PC-3 (cell line): ENCODE data around the gene STX8. TPM values are rescaled to one million over a fixed set of nuclear protein-coding genes. Genes with fewer than 3 reads are reported as not detected.

Source experiments
- ATAC-seq: fragments of 200-7000 bp; cut with Tn5 transposase; 2 replicates; pipeline ENCODE4 v1.9.1; 2020; ENCODE audit warnings: mild to moderate bottlenecking, moderate library complexity
- BruUV-seq: library from RNA; stranded (reverse); fragments of 400-500 nt; replicated peaks from 2 replicates; lab custom pipeline; 2021; lab: Mats Ljungman, UMichigan
- CTCF ChIA-PET: fragments of 300-600 bp; sonication (Branson Sonifier 250); formaldehyde crosslinking; loops from one replicate; lab custom pipeline; 2022; ENCODE audit warnings: antibody characterized with exemption; lab: Charles Lee
- POLR2A ChIA-PET: fragments of 300-600 bp; sonication (Branson Sonifier 250); formaldehyde crosslinking; loops from one replicate; lab custom pipeline; 2022; ENCODE audit warnings: antibody characterized with exemption; ENCODE audit not compliant: unreplicated experiment; lab: Charles Lee
- DNase-seq: peaks from one replicate; pipeline ENCODE4 v3.0.0-alpha.2; 2015
- H2AFZ ChIP-seq: fragments of 300-600 bp; sonication (generic); 2 replicates; pipeline ENCODE4 v1.6.0; 2016; ENCODE audit warnings: antibody characterized with exemption, low read length
- H3F3A ChIP-seq: fragments of 300-600 bp; sonication (generic); one replicate; pipeline ENCODE4 v1.6.0; 2017; ENCODE audit warnings: antibody characterized with exemption, low read length, control low read depth, mild to moderate bottlenecking; ENCODE audit not compliant: unreplicated experiment
- H3K27ac ChIP-seq: fragments of 300-600 bp; sonication (generic); 2 replicates; pipeline ENCODE4 v1.5.1; 2016; ENCODE audit warnings: mild to moderate bottlenecking, low read length
- H3K27me3 ChIP-seq: fragments of 300-600 bp; sonication (generic); 2 replicates; pipeline ENCODE4 v1.6.1; 2016; ENCODE audit warnings: low read length, mixed read lengths
- H3K36me3 ChIP-seq: fragments of 300-600 bp; sonication (generic); 2 replicates; pipeline ENCODE4 v1.6.1; 2016; ENCODE audit warnings: low read depth, mixed run types, low read length, mixed read lengths
- H3K4me1 ChIP-seq: fragments of 300-600 bp; sonication (generic); 2 replicates; pipeline ENCODE4 v1.5.1; 2016; ENCODE audit warnings: low read length; ENCODE audit not compliant: insufficient read depth
- H3K4me2 ChIP-seq: fragments of 300-600 bp; sonication (generic); 2 replicates; pipeline ENCODE4 v1.6.0; 2016; ENCODE audit warnings: low read length
- H3K4me3 ChIP-seq: fragments of 300-600 bp; sonication (generic); 2 replicates; pipeline ENCODE4 v1.5.1; 2016; ENCODE audit warnings: mild to moderate bottlenecking, low read length, mixed read lengths
- H3K79me2 ChIP-seq: fragments of 300-600 bp; sonication (generic); 2 replicates; pipeline ENCODE4 v1.6.1; 2017; ENCODE audit warnings: low read length, mixed read lengths
- H3K9ac ChIP-seq: fragments of 300-600 bp; sonication (generic); 2 replicates; pipeline ENCODE4 v1.6.0; 2016; ENCODE audit warnings: mild to moderate bottlenecking, low read length
- H3K9me2 ChIP-seq: fragments of 300-600 bp; sonication (generic); replicated peaks from 2 replicates; pipeline ENCODE4 v1.6.1; 2016; ENCODE audit warnings: mixed run types, low read length, mixed read lengths
- H3K9me3 ChIP-seq: fragments of 300-600 bp; sonication (generic); 2 replicates; pipeline ENCODE4 v1.6.1; 2016; ENCODE audit warnings: low read length, mixed read lengths
- H4K20me1 ChIP-seq: fragments of 300-600 bp; sonication (generic); 2 replicates; pipeline ENCODE4 v1.6.1; 2016; ENCODE audit warnings: low read length, mixed read lengths
- CTCF ChIP-seq: fragments of 300-600 bp; sonication (generic); conservative IDR thresholded peaks from 2 replicates; pipeline ENCODE4 v1.5.1; 2017; ENCODE audit warnings: antibody characterized with exemption, low read depth, mild to moderate bottlenecking, low read length
- EZH2 ChIP-seq: fragments of 300-600 bp; sonication (generic); IDR thresholded peaks from one replicate; pipeline ENCODE4 v1.6.1; 2017; ENCODE audit warnings: antibody characterized with exemption, mild to moderate bottlenecking, low read length; ENCODE audit not compliant: unreplicated experiment
- EZH2phosphoT487 ChIP-seq: fragments of 300-600 bp; sonication (generic); IDR thresholded peaks from 2 replicates; pipeline ENCODE4 v1.6.1; 2018; ENCODE audit warnings: mild to moderate bottlenecking, antibody characterized with exemption, low read length, borderline replicate concordance
- intact Hi-C: fragments of 100-400 bp; cut with micrococcal nuclease; formaldehyde crosslinking; loops from 2 replicates; pipeline ENCODE4 v1.9.0; 2023
- total RNA-seq: library from RNA; depleted of rRNA; stranded (reverse); fragments of >200 nt; gene quantifications from 2 replicates; pipeline ENCODE4 v1.2.3, GENCODE V29; 2014

STX8 gene
- total RNA-seq, 1 experiment from 2014 or later = 57.4 TPM

DNA sequence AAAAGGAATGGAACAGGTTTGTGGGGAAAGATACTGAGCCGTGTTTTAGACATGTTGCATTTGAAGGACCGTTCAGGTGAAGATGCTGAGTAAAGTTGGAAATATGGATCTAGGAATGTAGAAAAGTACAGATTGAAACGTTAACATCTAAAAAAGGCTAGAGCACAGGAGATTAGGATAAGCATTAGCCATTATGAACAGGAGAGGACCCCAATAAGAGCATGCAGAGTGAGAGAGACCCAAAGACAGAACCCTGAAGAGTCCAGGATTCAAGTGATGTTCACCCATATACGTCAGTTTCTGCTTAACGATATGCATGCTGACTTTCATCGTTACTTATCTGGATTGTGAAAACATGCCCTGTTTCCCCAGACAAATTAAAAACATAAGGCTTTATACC is 140.5 kb downstream of the STX8 start:
- Histone ChIP-seq H3K4me3 (no peak overlapping the region), H3K9me3 (no peaks in the 10 kb centered on the region), H3K4me2 (no peak overlapping the region), H3F3A (no peaks in the 10 kb centered on the region), H3K9me2 (no peaks in the 10 kb centered on the region), H2AFZ (no peak overlapping the region), H3K9ac (no peak overlapping the region), H3K27ac (no peak overlapping the region), H3K27me3 (no peaks in the 10 kb centered on the region), H3K36me3 (no peaks in the 10 kb centered on the region), H4K20me1 (no peaks in the 10 kb centered on the region), H3K79me2 (no peaks in the 10 kb centered on the region), H3K4me1 (no peaks in the 10 kb centered on the region)
- BruUV-seq = no TSS peak
- TF ChIP-seq EZH2phosphoT487 (no peak), CTCF (no peak), EZH2 (no peak)
- ATAC-seq (no peak), DNase-seq (no peak)
- POLR2A ChIA-PET = no interaction called here
- intact Hi-C loops = no loop called here
- CTCF ChIA-PET = no interaction called here

DNA sequence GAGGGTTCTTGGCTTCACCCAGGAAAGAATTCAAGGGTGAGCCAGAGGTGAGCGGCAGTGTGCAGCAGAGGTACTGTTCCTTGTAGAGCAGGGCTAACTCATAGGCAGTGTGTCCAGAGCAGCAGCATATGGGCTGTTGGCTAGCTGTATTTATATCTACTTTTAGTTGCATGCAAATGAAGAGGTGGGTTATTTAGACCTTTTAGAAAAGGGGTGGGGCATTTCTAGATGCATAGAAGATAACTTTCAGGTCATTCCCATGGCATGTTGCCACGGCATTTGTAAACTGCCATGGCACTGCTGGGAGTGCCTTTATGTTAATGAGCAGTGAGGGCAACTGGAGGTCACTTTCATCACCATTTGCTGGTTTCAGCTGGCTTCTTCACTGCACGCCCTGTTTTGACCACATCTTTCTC is 141.0 kb downstream of the STX8 start:
- Histone ChIP-seq H3F3A (no peaks in the 10 kb centered on the region), H3K9me3 (no peaks in the 10 kb centered on the region), H4K20me1 (no peaks in the 10 kb centered on the region), H3K9me2 (no peaks in the 10 kb centered on the region), H3K4me1 (no peaks in the 10 kb centered on the region), H3K27ac (no peak overlapping the region), H3K4me3 (no peak overlapping the region), H3K36me3 (no peaks in the 10 kb centered on the region), H2AFZ (no peak overlapping the region), H3K9ac (no peak overlapping the region), H3K79me2 (no peaks in the 10 kb centered on the region), H3K4me2 (no peak overlapping the region), H3K27me3 (no peaks in the 10 kb centered on the region)
- no TSS peak for BruUV-seq
- ATAC-seq (no peak), DNase-seq (no peak)
- POLR2A ChIA-PET = no interaction called here
- CTCF ChIA-PET = no interaction called here
- no peak for TF ChIP-seq CTCF
- intact Hi-C loops = no loop called here

GRCh38 chr17:9432934-9433421 is 142.6 kb downstream of the STX8 start:
- Histone ChIP-seq H3K9me2 (no peaks in the 10 kb centered on the region), H3K79me2 (no peaks in the 10 kb centered on the region), H3F3A (no peaks in the 10 kb centered on the region), H3K9me3 (no peaks in the 10 kb centered on the region), H3K4me1 (no peaks in the 10 kb centered on the region), H3K4me3 (no peak overlapping the region), H2AFZ (no peak overlapping the region), H3K36me3 (no peaks in the 10 kb centered on the region), H3K27ac (no peak overlapping the region), H4K20me1 (no peaks in the 10 kb centered on the region), H3K9ac (no peak overlapping the region), H3K27me3 (no peaks in the 10 kb centered on the region), H3K4me2 (no peak overlapping the region)
- ATAC-seq (no peak), DNase-seq (no peak)
- CTCF ChIA-PET = no interaction called here
- intact Hi-C loops = no loop called here
- BruUV-seq = no TSS peak
- TF ChIP-seq EZH2phosphoT487 (no peak), EZH2 (no peak), CTCF (no peak)
- POLR2A ChIA-PET = no interaction called here
